CD4-positive, alpha-beta T cell treated with Interleukin-15 for 4 hours (primary cell): ENCODE results near the gene TCF4.
"Not testable (repeated sequence)": the region's sequence is repeated elsewhere in the genome, so short reads cannot be mapped to it uniquely, and the experiment has no call there.

Source experiments
- DNase-seq: peaks from one replicate; pipeline ENCODE4 v3.0.0-alpha.2; 2020; ENCODE audit warnings: low spot score

Gene TCF4

GRCh38 chr18:55475467-55475866, 112.5 kb downstream of the TCF4 start:
- DNase-seq, result no peak

- DNase-seq, result no peak
Observed at GRCh38 chr18:55473560-55473959, 114.4 kb downstream of the TCF4 start.

GRCh38 chr18:55473058-55473457, 114.9 kb downstream of the TCF4 start:
- DNase-seq, result no peak

GRCh38 chr18:55470826-55471225, 117.2 kb downstream of the TCF4 start:
- no peak for DNase-seq

GRCh38 chr18:55469134-55469533, 118.9 kb downstream of the TCF4 start:
- not testable (repeated sequence) for DNase-seq

GRCh38 chr18:55466789-55467188, 121.2 kb downstream of the TCF4 start:
- DNase-seq, result no peak

GRCh38 chr18:55465313-55465712, 122.7 kb downstream of the TCF4 start:
- no peak for DNase-seq

- no peak for DNase-seq
Observed at GRCh38 chr18:55464581-55464980, 123.4 kb downstream of the TCF4 start.

GRCh38 chr18:55462652-55463051, 125.3 kb downstream of the TCF4 start:
- DNase-seq, result no peak

- no peak for DNase-seq
Observed at GRCh38 chr18:55461848-55462247, 126.1 kb downstream of the TCF4 start.

GRCh38 chr18:55458456-55459203, 129.4 kb downstream of the TCF4 start:
- no peak for DNase-seq

- DNase-seq, result no peak
Observed at GRCh38 chr18:55457028-55457427, 131.0 kb downstream of the TCF4 start.

- no peak for DNase-seq
Observed at GRCh38 chr18:55455938-55456337, 132.1 kb downstream of the TCF4 start.

- no peak for DNase-seq
Observed at GRCh38 chr18:55453186-55453585, 134.8 kb downstream of the TCF4 start.

- no peak for DNase-seq
Observed at GRCh38 chr18:55452123-55452611, 135.8 kb downstream of the TCF4 start.

- no peak for DNase-seq
Observed at GRCh38 chr18:55449412-55450140, 138.4 kb downstream of the TCF4 start.

- no peak for DNase-seq
Observed at GRCh38 chr18:55448420-55448819, 139.6 kb downstream of the TCF4 start.

- no peak for DNase-seq
Observed at GRCh38 chr18:55447672-55448018, 140.3 kb downstream of the TCF4 start.

GRCh38 chr18:55446996-55447671, 140.9 kb downstream of the TCF4 start:
- DNase-seq, result no peak

GRCh38 chr18:55444536-55444935, 143.5 kb downstream of the TCF4 start:
- no peak for DNase-seq

GRCh38 chr18:55443776-55444175, 144.2 kb downstream of the TCF4 start:
- no peak for DNase-seq

- DNase-seq, result no peak
Observed at GRCh38 chr18:55442561-55442960, 145.4 kb downstream of the TCF4 start.

- no peak for DNase-seq
Observed at GRCh38 chr18:55440988-55441387, 147.0 kb downstream of the TCF4 start.
